Esophagus muscularis mucosa (tissue), 4 donors: ENCODE data around the gene DNAJA2.

ENCODE experiments used
- EP300 ChIP-seq: sonication (generic); formaldehyde crosslinking; IDR thresholded peaks from one replicate; pipeline ENCODE4 v1.6.1; 2017; ENCODE audit warnings: antibody characterized with exemption
- POLR2A ChIP-seq: fragments of 450-650 bp; IDR thresholded peaks from one replicate; pipeline ENCODE4 v1.6.1; 2017; ENCODE audit warnings: antibody characterized with exemption, moderate library complexity, mild to moderate bottlenecking, low read depth
- POLR2AphosphoS5 ChIP-seq, 2 donors: sonication (generic); formaldehyde crosslinking; IDR thresholded peaks; one replicate each; pipeline ENCODE4 v1.6.1; 2017; ENCODE audit warnings: antibody characterized with exemption in 2 of 2
- TF ChIP-seq, protein P1 (sequence below), 3 experiments: fragments of 200-600 bp in 2 of 3; fragments of 450-650 bp in 1 of 3; sonication (generic) in 2 of 3; IDR thresholded peaks; one replicate each; pipeline ENCODE4 v1.5.1; 2017 to 2019; ENCODE audit warnings: antibody characterized with exemption in 3 of 3, mild to moderate bottlenecking in 2 of 3, moderate library complexity in 1 of 3

DNA sequence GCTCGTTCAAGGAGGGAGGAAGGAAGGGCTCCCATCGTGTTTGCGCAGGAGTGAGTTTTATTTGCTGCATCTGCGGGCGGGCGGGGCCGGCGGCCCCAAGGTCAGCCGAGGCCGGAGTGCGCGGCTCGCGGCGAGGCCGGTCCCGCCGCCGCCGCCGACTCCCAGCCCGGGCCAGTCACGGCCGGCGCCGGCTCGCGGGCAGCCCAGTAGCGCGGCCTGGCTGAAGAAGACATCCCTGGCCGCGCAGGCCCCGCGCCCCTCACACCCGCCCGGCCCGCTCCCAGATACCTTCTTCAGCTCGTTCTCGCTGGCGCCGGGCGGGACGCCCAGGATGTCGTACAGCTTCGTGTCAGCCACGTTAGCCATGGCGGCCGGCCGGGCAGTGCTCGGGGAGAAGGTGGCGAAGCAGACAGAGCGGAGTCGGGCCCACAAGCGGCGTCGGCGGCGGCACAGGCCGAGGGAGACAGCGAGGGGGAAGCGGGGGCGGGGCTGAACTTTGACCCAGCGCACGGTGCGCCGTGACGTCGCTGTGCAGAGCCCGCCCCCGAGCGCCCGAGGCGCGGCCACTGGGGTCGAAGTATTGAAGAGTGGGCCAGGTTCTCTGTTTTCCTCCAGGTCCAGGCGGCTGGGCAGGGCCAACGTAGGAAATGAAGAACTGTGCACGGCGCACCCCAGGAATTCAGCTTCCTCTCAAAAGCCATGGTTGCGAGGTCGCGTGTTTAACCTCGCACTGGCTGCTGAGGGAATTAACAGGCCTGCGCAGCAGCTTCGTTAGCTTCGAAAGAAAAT, at the start of gene DNAJA2:
- TF ChIP-seq, protein P1, sequence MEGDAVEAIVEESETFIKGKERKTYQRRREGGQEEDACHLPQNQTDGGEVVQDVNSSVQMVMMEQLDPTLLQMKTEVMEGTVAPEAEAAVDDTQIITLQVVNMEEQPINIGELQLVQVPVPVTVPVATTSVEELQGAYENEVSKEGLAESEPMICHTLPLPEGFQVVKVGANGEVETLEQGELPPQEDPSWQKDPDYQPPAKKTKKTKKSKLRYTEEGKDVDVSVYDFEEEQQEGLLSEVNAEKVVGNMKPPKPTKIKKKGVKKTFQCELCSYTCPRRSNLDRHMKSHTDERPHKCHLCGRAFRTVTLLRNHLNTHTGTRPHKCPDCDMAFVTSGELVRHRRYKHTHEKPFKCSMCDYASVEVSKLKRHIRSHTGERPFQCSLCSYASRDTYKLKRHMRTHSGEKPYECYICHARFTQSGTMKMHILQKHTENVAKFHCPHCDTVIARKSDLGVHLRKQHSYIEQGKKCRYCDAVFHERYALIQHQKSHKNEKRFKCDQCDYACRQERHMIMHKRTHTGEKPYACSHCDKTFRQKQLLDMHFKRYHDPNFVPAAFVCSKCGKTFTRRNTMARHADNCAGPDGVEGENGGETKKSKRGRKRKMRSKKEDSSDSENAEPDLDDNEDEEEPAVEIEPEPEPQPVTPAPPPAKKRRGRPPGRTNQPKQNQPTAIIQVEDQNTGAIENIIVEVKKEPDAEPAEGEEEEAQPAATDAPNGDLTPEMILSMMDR (IDR thresholded peaks at IDR 0.05) = no peak
- TF ChIP-seq POLR2AphosphoS5 (IDR thresholded peaks at IDR 0.05) (peak; percentile 91 to 95), POLR2A (peak; percentile 82), EP300 (no peak)
